Upper lobe of left lung (tissue), 6 donors: ENCODE measurements around the gene C1orf87. TPM values are rescaled to one million over a fixed set of nuclear protein-coding genes. Genes with fewer than 3 reads are reported as not detected.

Experiments used
- ATAC-seq, 2 donors: fragments of 200-7000 bp; cut with Tn5 transposase; one replicate each; pipeline ENCODE4 v1.9.1; 2022; ENCODE audit warnings: mild to moderate bottlenecking in 2 of 2, moderate library complexity in 2 of 2; ENCODE audit not compliant: low FRiP score in 2 of 2
- DNase-seq, 2 donors: peaks; one replicate each; pipeline ENCODE4 v3.0.0-alpha.2; 2019 to 2020
- H3K27ac ChIP-seq, 4 donors: fragments of 200-600 bp; sonication (generic); one replicate each; pipeline ENCODE4 v1.5.1; 2016 to 2019
- H3K27me3 ChIP-seq, 4 donors: fragments of 200-600 bp; sonication (generic); one replicate each; pipeline ENCODE4 v1.5.1; 2017 to 2019
- H3K36me3 ChIP-seq, 4 donors: fragments of 200-600 bp; sonication (generic); one replicate each; pipeline ENCODE4 v1.5.1; 2016 to 2019
- H3K4me1 ChIP-seq, 4 donors: fragments of 200-600 bp; sonication (generic); one replicate each; pipeline ENCODE4 v1.5.1; 2018 to 2019
- H3K4me3 ChIP-seq, 4 donors: fragments of 200-600 bp; sonication (generic); one replicate each; pipeline ENCODE4 v1.5.1; 2017 to 2019; ENCODE audit warnings: mild to moderate bottlenecking in 2 of 4, moderate library complexity in 1 of 4
- H3K9me3 ChIP-seq, 4 donors: fragments of 200-600 bp; sonication (generic); one replicate each; pipeline ENCODE4 v1.5.1; 2018 to 2019
- CTCF ChIP-seq, 6 experiments: fragments of 450-650 bp in 4 of 6; fragments of 200-600 bp in 2 of 6; sonication (generic) in 2 of 6; IDR thresholded peaks; one replicate each; pipeline ENCODE4 v1.5.1; 2016 to 2019; ENCODE audit warnings: antibody characterized with exemption in 6 of 6
- EP300 ChIP-seq, 4 donors: sonication (generic); formaldehyde crosslinking; IDR thresholded peaks; one replicate each; pipeline ENCODE4 v1.5.1; 2017; ENCODE audit warnings: antibody characterized with exemption in 4 of 4, control low read depth in 2 of 4
- POLR2A ChIP-seq, 4 donors: fragments of 450-650 bp; IDR thresholded peaks; one replicate each; pipeline ENCODE4 v1.5.1; 2016 to 2017; ENCODE audit warnings: antibody characterized with exemption in 4 of 4, mild to moderate bottlenecking in 2 of 4
- POLR2AphosphoS5 ChIP-seq, 2 donors: sonication (generic); formaldehyde crosslinking; IDR thresholded peaks; one replicate each; pipeline ENCODE4 v1.5.1; 2017; ENCODE audit warnings: antibody characterized with exemption in 2 of 2
- WGBS, 2 donors: methylation state at CpG; one replicate each; pipeline ENCODE4 v1.1.5; 2017 to 2018; 5-methylcytosine and 5-hydroxymethylcytosine counted together
- total RNA-seq, 6 donors: library from RNA; depleted of rRNA in 4 of 6; stranded (reverse); fragments of >200 nt in 4 of 6; gene quantifications; one replicate each; pipeline versions ENCODE4 v1.1.0 to v1.2.1, GENCODE V29; 2016 to 2021
- donor health status: DM: no; HTN: no; CAD: no; lungs with moderate emphysema.
- donor health status: DM: no; HTN: yes; CAD: no; lungs with severe emphysema.

Gene C1orf87
- total RNA-seq = 10 to 100 TPM in 2 of 6 donors, 1 to 10 TPM in 3, under 1 TPM in 1; 0.40 to 26.1 (median 4.8) TPM

DNA sequence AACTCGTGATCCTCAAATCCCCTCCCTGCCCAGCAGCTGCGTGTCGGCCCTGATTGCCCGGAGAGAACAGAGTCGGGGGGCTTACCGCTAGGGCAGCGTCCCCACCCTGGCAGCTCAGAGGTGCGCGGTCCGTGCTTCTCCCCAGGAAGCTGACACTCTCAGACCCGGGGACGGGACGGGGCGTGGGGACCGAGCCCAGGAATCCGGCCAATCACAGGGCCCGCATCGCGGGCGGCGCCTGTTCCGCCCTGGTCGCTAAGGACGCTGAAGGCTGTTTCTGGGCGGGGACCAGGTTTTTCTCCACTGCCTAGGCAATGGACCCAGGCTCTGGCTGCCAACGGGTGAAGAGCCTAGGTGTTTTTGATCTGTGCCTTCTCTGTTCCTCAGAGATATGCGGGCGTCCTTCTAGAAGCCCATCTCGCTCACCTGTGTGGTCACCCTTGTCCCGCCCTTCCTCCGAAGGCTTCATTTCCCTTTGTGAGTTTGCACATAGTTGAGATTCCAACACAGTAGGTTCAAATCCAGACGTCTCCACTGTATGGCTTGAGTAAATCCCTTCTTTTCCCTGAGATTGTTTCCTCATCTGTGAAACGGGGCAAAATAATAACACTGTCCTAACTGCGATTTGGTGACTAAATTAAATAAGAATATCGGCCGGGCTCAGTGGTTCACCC, at the start of gene C1orf87:
TSS of gene C1orf87 (minus strand) at position 166 of the 674 bp plus-strand sequence. CDS start 1,127 bp downstream, outside the sequence.
- H3K9me3 ChIP-seq = no peaks in the 10 kb centered on the region
- no peak within 1 kb of the TSS for H3K27ac ChIP-seq
- H3K27me3 ChIP-seq = peaks cover 0 to 7% (median 0%) of the 10 kb centered on the region in 4 donors
- H3K36me3 ChIP-seq = no peaks in the 10 kb centered on the region
- DNase-seq (peak; percentile 21 to 86), ATAC-seq (peak; percentile 36 to 57)
- H3K4me1 ChIP-seq = peaks cover 0 to 6% (median 0%) of the 10 kb centered on the region in 4 donors
- peak within 1 kb of the TSS in 2 of 4 donors; percentile 19 for H3K4me3 ChIP-seq
- no peak for TF ChIP-seq POLR2A (IDR thresholded peaks at IDR 0.05)
- TF ChIP-seq POLR2AphosphoS5 (IDR thresholded peaks at IDR 0.05) = no peak
- TF ChIP-seq EP300 (IDR thresholded peaks at IDR 0.05) = no peak
- no peak for TF ChIP-seq CTCF (IDR thresholded peaks at IDR 0.05)
- 23 to 49% methylated on average over 11 to 31 of the region's 36 CpGs for WGBS, 2 donors

DNA sequence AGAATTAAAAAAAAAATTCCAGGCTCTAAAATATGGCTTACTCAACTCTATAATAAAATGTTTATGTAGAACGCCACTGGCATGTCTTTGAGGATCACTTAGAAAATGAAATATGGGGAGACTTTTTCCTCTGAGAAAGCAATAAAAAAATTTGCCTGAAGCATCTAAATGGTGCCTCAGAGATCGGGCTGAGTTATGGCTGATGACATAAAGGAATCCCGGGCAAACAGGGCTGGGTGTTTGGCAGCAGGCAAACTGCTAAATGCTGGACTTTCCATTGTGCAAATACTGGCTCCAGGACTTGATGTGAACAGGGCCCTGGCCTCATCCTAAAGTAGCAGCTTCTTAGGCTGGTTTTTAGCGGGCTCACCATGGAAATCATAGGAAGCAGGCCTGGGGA, 44.5 kb upstream of the C1orf87 start:
- Histone ChIP-seq H3K9me3 (no peaks in the 10 kb centered on the region), H3K27me3 (no peaks in the 10 kb centered on the region), H3K4me1 (no peaks in the 10 kb centered on the region), H3K36me3 (no peaks in the 10 kb centered on the region), H3K4me3 (no peak overlapping the region), H3K27ac (no peak overlapping the region)
- ATAC-seq (no peak), DNase-seq (no peak)
- 60% methylated on average over 4 of the region's 4 CpGs for WGBS, 2 donors
- TF ChIP-seq POLR2A (IDR thresholded peaks at IDR 0.05) = no peak
- TF ChIP-seq CTCF (IDR thresholded peaks at IDR 0.05) = no peak

- H3K36me3 ChIP-seq = no peaks in the 10 kb centered on the region
- H3K4me1 ChIP-seq = no peaks in the 10 kb centered on the region
- TF ChIP-seq EP300 (IDR thresholded peaks at IDR 0.05) = no peak
- no peak for TF ChIP-seq POLR2A (IDR thresholded peaks at IDR 0.05)
- TF ChIP-seq POLR2AphosphoS5 (IDR thresholded peaks at IDR 0.05) = no peak
- no peak for TF ChIP-seq CTCF (IDR thresholded peaks at IDR 0.05)
- no peaks in the 10 kb centered on the region for H3K9me3 ChIP-seq
- WGBS, 2 donors = 77 to 81% methylated on average over 7 of the region's 7 CpGs
- no peaks in the 10 kb centered on the region for H3K27me3 ChIP-seq
- DNase-seq (no peak), ATAC-seq (no peak)
- no peak overlapping the region for H3K27ac ChIP-seq
- no peak overlapping the region for H3K4me3 ChIP-seq
Measured at GRCh38 chr1:60114745-60115318, 41.3 kb upstream of the C1orf87 start.

DNA sequence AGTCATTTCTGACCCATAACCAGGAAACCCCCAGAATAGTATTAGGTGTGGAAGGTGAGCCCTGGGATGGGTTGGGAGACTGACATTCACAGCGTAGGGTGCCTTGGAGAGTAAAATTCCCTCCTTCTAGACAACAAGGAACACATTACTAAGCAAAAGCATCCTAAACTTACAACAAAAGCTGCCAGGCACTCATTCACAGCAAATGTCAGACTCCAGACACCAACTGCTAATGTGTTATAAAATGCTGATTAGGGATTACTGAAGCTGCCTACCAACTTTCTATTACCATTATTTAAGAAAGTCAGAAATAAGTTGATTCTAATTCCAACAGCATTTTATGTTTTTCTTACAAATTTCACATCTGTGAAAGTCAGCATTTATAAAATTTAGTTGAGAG, 40.0 kb upstream of the C1orf87 start:
- no peaks in the 10 kb centered on the region for H3K27me3 ChIP-seq
- ATAC-seq = no peak
- no peaks in the 10 kb centered on the region for H3K36me3 ChIP-seq
- TF ChIP-seq CTCF (IDR thresholded peaks at IDR 0.05) (no peak), POLR2A (IDR thresholded peaks at IDR 0.05) (no peak), POLR2AphosphoS5 (IDR thresholded peaks at IDR 0.05) (no peak), EP300 (IDR thresholded peaks at IDR 0.05) (no peak)
- 91 to 100% methylated on average over 1 of the region's 1 CpG for WGBS, 2 donors
- no peak for DNase-seq
- no peak overlapping the region for H3K4me3 ChIP-seq
- no peaks in the 10 kb centered on the region for H3K4me1 ChIP-seq
- H3K27ac ChIP-seq = no peak overlapping the region
- H3K9me3 ChIP-seq = no peaks in the 10 kb centered on the region

- no peaks in the 10 kb centered on the region for H3K27me3 ChIP-seq
- DNase-seq = no peak
- H3K4me1 ChIP-seq = no peaks in the 10 kb centered on the region
- TF ChIP-seq POLR2A (IDR thresholded peaks at IDR 0.05) (no peak), EP300 (IDR thresholded peaks at IDR 0.05) (no peak), POLR2AphosphoS5 (IDR thresholded peaks at IDR 0.05) (no peak), CTCF (IDR thresholded peaks at IDR 0.05) (no peak)
- WGBS, 2 donors = 95 to 100% methylated on average over 2 of the region's 2 CpGs
- H3K9me3 ChIP-seq = no peaks in the 10 kb centered on the region
- H3K4me3 ChIP-seq = no peak overlapping the region
- H3K36me3 ChIP-seq = no peaks in the 10 kb centered on the region
- H3K27ac ChIP-seq = no peak overlapping the region
- no peak for ATAC-seq
Measured at GRCh38 chr1:60113028-60113427, 39.5 kb upstream of the C1orf87 start.
